ENCODE measurements around the gene ITGB5.

- TF ChIP-seq, protein P1, sequence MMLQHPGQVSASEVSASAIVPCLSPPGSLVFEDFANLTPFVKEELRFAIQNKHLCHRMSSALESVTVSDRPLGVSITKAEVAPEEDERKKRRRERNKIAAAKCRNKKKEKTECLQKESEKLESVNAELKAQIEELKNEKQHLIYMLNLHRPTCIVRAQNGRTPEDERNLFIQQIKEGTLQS (IDR thresholded peaks at IDR 0.05): no peak
- TF ChIP-seq, protein P2, sequence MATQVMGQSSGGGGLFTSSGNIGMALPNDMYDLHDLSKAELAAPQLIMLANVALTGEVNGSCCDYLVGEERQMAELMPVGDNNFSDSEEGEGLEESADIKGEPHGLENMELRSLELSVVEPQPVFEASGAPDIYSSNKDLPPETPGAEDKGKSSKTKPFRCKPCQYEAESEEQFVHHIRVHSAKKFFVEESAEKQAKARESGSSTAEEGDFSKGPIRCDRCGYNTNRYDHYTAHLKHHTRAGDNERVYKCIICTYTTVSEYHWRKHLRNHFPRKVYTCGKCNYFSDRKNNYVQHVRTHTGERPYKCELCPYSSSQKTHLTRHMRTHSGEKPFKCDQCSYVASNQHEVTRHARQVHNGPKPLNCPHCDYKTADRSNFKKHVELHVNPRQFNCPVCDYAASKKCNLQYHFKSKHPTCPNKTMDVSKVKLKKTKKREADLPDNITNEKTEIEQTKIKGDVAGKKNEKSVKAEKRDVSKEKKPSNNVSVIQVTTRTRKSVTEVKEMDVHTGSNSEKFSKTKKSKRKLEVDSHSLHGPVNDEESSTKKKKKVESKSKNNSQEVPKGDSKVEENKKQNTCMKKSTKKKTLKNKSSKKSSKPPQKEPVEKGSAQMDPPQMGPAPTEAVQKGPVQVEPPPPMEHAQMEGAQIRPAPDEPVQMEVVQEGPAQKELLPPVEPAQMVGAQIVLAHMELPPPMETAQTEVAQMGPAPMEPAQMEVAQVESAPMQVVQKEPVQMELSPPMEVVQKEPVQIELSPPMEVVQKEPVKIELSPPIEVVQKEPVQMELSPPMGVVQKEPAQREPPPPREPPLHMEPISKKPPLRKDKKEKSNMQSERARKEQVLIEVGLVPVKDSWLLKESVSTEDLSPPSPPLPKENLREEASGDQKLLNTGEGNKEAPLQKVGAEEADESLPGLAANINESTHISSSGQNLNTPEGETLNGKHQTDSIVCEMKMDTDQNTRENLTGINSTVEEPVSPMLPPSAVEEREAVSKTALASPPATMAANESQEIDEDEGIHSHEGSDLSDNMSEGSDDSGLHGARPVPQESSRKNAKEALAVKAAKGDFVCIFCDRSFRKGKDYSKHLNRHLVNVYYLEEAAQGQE (IDR thresholded peaks at IDR 0.05; ENCODE audit: low read depth): no peak
- TF ChIP-seq MAX (IDR thresholded peaks at IDR 0.05) (no peak), ZFX (IDR thresholded peaks at IDR 0.05) (no peak), EZH2phosphoT487 (IDR thresholded peaks at IDR 0.05; ENCODE audit: borderline replicate concordance) (no peak), SP1 (IDR thresholded peaks at IDR 0.05; ENCODE audit: low read depth) (no peak), SIN3A (IDR thresholded peaks at IDR 0.05; ENCODE audit: low read depth) (no peak), CEBPB (IDR thresholded peaks at IDR 0.05; ENCODE audit: low read depth) (no peak)
- TF ChIP-seq, protein P3, sequence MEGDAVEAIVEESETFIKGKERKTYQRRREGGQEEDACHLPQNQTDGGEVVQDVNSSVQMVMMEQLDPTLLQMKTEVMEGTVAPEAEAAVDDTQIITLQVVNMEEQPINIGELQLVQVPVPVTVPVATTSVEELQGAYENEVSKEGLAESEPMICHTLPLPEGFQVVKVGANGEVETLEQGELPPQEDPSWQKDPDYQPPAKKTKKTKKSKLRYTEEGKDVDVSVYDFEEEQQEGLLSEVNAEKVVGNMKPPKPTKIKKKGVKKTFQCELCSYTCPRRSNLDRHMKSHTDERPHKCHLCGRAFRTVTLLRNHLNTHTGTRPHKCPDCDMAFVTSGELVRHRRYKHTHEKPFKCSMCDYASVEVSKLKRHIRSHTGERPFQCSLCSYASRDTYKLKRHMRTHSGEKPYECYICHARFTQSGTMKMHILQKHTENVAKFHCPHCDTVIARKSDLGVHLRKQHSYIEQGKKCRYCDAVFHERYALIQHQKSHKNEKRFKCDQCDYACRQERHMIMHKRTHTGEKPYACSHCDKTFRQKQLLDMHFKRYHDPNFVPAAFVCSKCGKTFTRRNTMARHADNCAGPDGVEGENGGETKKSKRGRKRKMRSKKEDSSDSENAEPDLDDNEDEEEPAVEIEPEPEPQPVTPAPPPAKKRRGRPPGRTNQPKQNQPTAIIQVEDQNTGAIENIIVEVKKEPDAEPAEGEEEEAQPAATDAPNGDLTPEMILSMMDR (IDR thresholded peaks at IDR 0.05 in 2 of 3, conservative IDR thresholded peaks at IDR 0.05 in 1 of 3; ENCODE audit: borderline replicate concordance in 1 of 3, insufficient read depth in 1 of 3, low read depth in 2 of 3, low read length in 2 of 3): no peak
Observed at GRCh38 chr3:124847863-124848262, 39.3 kb downstream of the ITGB5 start.
